ENCODE measurements around the gene CORIN.

Gene CORIN

GRCh38 chr4:47659342-47659741, 178.5 kb downstream of the CORIN start:
- Histone ChIP-seq H3K4me1 (ENCODE audit: control insufficient read depth, low read length) (no peaks in the 10 kb centered on the region), H3K9me3 (ENCODE audit: control insufficient read depth, insufficient read depth, low read length) (no peaks in the 10 kb centered on the region), H3F3A (ENCODE audit: control insufficient read depth, insufficient read depth) (no peaks in the 10 kb centered on the region), H3K4me2 (ENCODE audit: low read length) (no peak overlapping the region), H3K27ac (ENCODE audit: low read depth, low read length) (no peak overlapping the region), H3K9me2 (replicated peaks; ENCODE audit: control insufficient read depth, low read length) (no peaks in the 10 kb centered on the region), H3K4me3 (ENCODE audit: low read length) (no peak overlapping the region), H3K36me3 (ENCODE audit: control insufficient read depth, low read length) (no peaks in the 10 kb centered on the region), H4K20me1 (ENCODE audit: control insufficient read depth, insufficient read depth, low read depth, low read length) (no peaks in the 10 kb centered on the region), H3K27me3 (ENCODE audit: control insufficient read depth, low read length) (no peaks in the 10 kb centered on the region), H3K79me2 (ENCODE audit: control insufficient read depth, low read length) (no peaks in the 10 kb centered on the region)
- TF ChIP-seq CTCF (IDR thresholded peaks at IDR 0.05; ENCODE audit: low read depth, low read length, poor library complexity, severe bottlenecking) (no peak), EZH2phosphoT487 (IDR thresholded peaks at IDR 0.05; ENCODE audit: borderline replicate concordance, low read length) (no peak)

GRCh38 chr4:47654972-47655693, 182.7 kb downstream of the CORIN start:
- H3K27ac ChIP-seq (ENCODE audit: low read depth, low read length), result no peak overlapping the region
- H3K4me2 ChIP-seq (ENCODE audit: low read length), result no peak overlapping the region
- H3K4me3 ChIP-seq (ENCODE audit: low read length), result no peak overlapping the region
- no peaks in the 10 kb centered on the region for H4K20me1 ChIP-seq (ENCODE audit: control insufficient read depth, insufficient read depth, low read depth, low read length)
- no peaks in the 10 kb centered on the region for H3F3A ChIP-seq (ENCODE audit: control insufficient read depth, insufficient read depth)
- TF ChIP-seq CTCF (IDR thresholded peaks at IDR 0.05; ENCODE audit: low read depth, low read length, poor library complexity, severe bottlenecking), result no peak
- TF ChIP-seq EZH2phosphoT487 (IDR thresholded peaks at IDR 0.05; ENCODE audit: borderline replicate concordance, low read length), result no peak
- no peaks in the 10 kb centered on the region for H3K9me2 ChIP-seq (replicated peaks; ENCODE audit: control insufficient read depth, low read length)
- no peaks in the 10 kb centered on the region for H3K27me3 ChIP-seq (ENCODE audit: control insufficient read depth, low read length)
- H3K4me1 ChIP-seq (ENCODE audit: control insufficient read depth, low read length), result 0 out of 2 replicates have a peak, but pooled peaks cover 4% of the 10 kb centered on the region
- no peaks in the 10 kb centered on the region for H3K9me3 ChIP-seq (ENCODE audit: control insufficient read depth, insufficient read depth, low read length)
- no peaks in the 10 kb centered on the region for H3K79me2 ChIP-seq (ENCODE audit: control insufficient read depth, low read length)
- no peaks in the 10 kb centered on the region for H3K36me3 ChIP-seq (ENCODE audit: control insufficient read depth, low read length)

DNA sequence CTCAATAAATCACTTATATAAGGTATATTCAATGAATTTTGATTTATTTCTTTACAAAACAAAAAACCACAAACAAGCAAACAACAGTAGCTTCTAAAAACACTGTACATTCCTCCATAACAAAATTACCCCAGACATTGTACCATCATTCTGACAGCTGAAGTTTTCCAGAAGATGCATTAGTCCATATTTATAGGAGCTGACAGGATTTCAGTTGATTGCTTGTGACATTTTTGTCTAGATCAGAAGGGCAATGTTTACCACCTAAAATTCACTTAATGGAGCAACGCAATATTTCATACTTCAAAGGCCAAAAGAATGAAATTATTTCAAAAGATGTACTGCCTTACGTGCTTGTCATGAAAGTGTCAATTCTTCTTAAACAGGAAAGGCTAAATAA, 185.8 kb downstream of the CORIN start:
- no peak overlapping the region for H3K4me2 ChIP-seq (ENCODE audit: low read length)
- 0 out of 2 replicates have a peak, but pooled peaks cover 4% of the 10 kb centered on the region for H3K4me1 ChIP-seq (ENCODE audit: control insufficient read depth, low read length)
- no peaks in the 10 kb centered on the region for H4K20me1 ChIP-seq (ENCODE audit: control insufficient read depth, insufficient read depth, low read depth, low read length)
- H3K9me2 ChIP-seq (replicated peaks; ENCODE audit: control insufficient read depth, low read length), result no peaks in the 10 kb centered on the region
- no peaks in the 10 kb centered on the region for H3K36me3 ChIP-seq (ENCODE audit: control insufficient read depth, low read length)
- H3K27ac ChIP-seq (ENCODE audit: low read depth, low read length), result no peak overlapping the region
- no peaks in the 10 kb centered on the region for H3K79me2 ChIP-seq (ENCODE audit: control insufficient read depth, low read length)
- no peak overlapping the region for H3K4me3 ChIP-seq (ENCODE audit: low read length)
- H3F3A ChIP-seq (ENCODE audit: control insufficient read depth, insufficient read depth), result no peaks in the 10 kb centered on the region
- TF ChIP-seq CTCF (IDR thresholded peaks at IDR 0.05; ENCODE audit: low read depth, low read length, poor library complexity, severe bottlenecking), result no peak
- TF ChIP-seq EZH2phosphoT487 (IDR thresholded peaks at IDR 0.05; ENCODE audit: borderline replicate concordance, low read length), result no peak
- H3K27me3 ChIP-seq (ENCODE audit: control insufficient read depth, low read length), result no peaks in the 10 kb centered on the region
- no peaks in the 10 kb centered on the region for H3K9me3 ChIP-seq (ENCODE audit: control insufficient read depth, insufficient read depth, low read length)
